Caco-2 (cell line): Measurements from ENCODE around the gene IGF1. TPM values are rescaled to one million over a fixed set of nuclear protein-coding genes. Genes with fewer than 3 reads are reported as not detected.

Source experiments
- BruUV-seq: library from RNA; stranded (reverse); fragments of 400-500 nt; replicated peaks from 2 replicates; lab custom pipeline; 2021; lab: Mats Ljungman, UMichigan
- CTCF ChIA-PET: fragments of 300-600 bp; sonication (Branson Sonifier 250); formaldehyde crosslinking; loops from one replicate; lab custom pipeline; 2022; ENCODE audit warnings: antibody characterized with exemption; lab: Charles Lee
- POLR2A ChIA-PET: fragments of 300-600 bp; sonication (Branson Sonifier 250); formaldehyde crosslinking; loops from one replicate; lab custom pipeline; 2022; ENCODE audit warnings: antibody characterized with exemption; lab: Charles Lee
- DNase-seq, 2 experiments: peaks; one replicate each; pipeline versions ENCODE4 v3.0.0 to v3.0.0-alpha.2; 2020 to 2022
- H3K27me3 ChIP-seq: replicated peaks from 2 replicates; pipeline ENCODE4 v1.6.0; 2011; ENCODE audit warnings: low read length; ENCODE audit not compliant: control insufficient read depth, insufficient read depth
- H3K36me3 ChIP-seq: 2 replicates; pipeline ENCODE4 v1.5.1; 2011; ENCODE audit warnings: low read length; ENCODE audit not compliant: control insufficient read depth, insufficient read depth
- H3K4me1 ChIP-seq: fragments of 250-450 bp; sonication (Bioruptor Pico); 2 replicates; pipeline ENCODE4 v1.5.1; 2020; ENCODE audit warnings: mild to moderate bottlenecking
- H3K4me3 ChIP-seq: 2 replicates; pipeline ENCODE4 v1.5.1; 2011; ENCODE audit warnings: low read depth, mild to moderate bottlenecking, control low read depth, low read length
- H3K9me3 ChIP-seq: fragments of 250-450 bp; sonication (Bioruptor Pico); 2 replicates; pipeline ENCODE4 v1.5.1; 2020; ENCODE audit warnings: mild to moderate bottlenecking, moderate library complexity
- H3K27ac Mint-ChIP-seq: one replicate; pipeline ENCODE4 v1.8.0; 2022; ENCODE audit warnings: mixed read lengths; ENCODE audit not compliant: unreplicated experiment
- H3K27me3 Mint-ChIP-seq: one replicate; pipeline ENCODE4 v1.8.0; 2022; ENCODE audit warnings: mixed read lengths; ENCODE audit not compliant: insufficient read depth, unreplicated experiment
- H3K36me3 Mint-ChIP-seq: one replicate; pipeline ENCODE4 v1.8.0; 2022; ENCODE audit warnings: mild to moderate bottlenecking, mixed read lengths; ENCODE audit not compliant: insufficient read depth, unreplicated experiment
- H3K4me1 Mint-ChIP-seq: one replicate; pipeline ENCODE4 v1.8.0; 2022; ENCODE audit warnings: low read depth, mixed read lengths; ENCODE audit not compliant: unreplicated experiment
- H3K4me3 Mint-ChIP-seq: one replicate; pipeline ENCODE4 v1.8.0; 2022; ENCODE audit warnings: mild to moderate bottlenecking, moderate library complexity, mixed read lengths; ENCODE audit not compliant: unreplicated experiment
- H3K9me3 Mint-ChIP-seq: one replicate; pipeline ENCODE4 v1.8.0; 2022; ENCODE audit warnings: mixed read lengths; ENCODE audit not compliant: unreplicated experiment
- intact Hi-C: fragments of 100-400 bp; cut with micrococcal nuclease; formaldehyde crosslinking; loops from one replicate; pipeline ENCODE4 v1.10.0; 2022; ENCODE audit not compliant: unreplicated experiment
- total RNA-seq: library from RNA; stranded (reverse); gene quantifications from 2 replicates; pipeline ENCODE4 v1.2.3, GENCODE V29; 2022
- TF ChIP-seq, protein P1 (sequence below), 2 experiments: fragments of 200-600 bp in 1 of 2; IDR thresholded peaks; 1 replicate in 1 of 2; 2 replicates in 1 of 2; pipeline versions ENCODE4 v1.5.1 to v1.8.0; 2011 to 2022; ENCODE audit warnings: antibody characterized with exemption in 1 of 2, control low read depth in 1 of 2, inconsistent platforms in 1 of 2, low read depth in 1 of 2, low read length in 1 of 2, mild to moderate bottlenecking in 1 of 2, moderate library complexity in 1 of 2; ENCODE audit not compliant: insufficient read depth in 1 of 2, severe bottlenecking in 1 of 2, unreplicated experiment in 1 of 2

The IGF1 gene
- total RNA-seq, 1 experiment from 2014 or later = 2.3 TPM

- BruUV-seq = no TSS peak
- Mint-ChIP-seq H3K36me3 (no peaks in the 10 kb centered on the region), H3K27ac (no peak overlapping the region), H3K27me3 (peaks cover 9% of the 10 kb centered on the region), H3K9me3 (peaks cover 20% of the 10 kb centered on the region), H3K4me1 (no peaks in the 10 kb centered on the region), H3K4me3 (no peak overlapping the region)
- Histone ChIP-seq H3K4me3 (no peak overlapping the region), H3K36me3 (no peaks in the 10 kb centered on the region), H3K9me3 (peaks cover 7% of the 10 kb centered on the region; the same call in 1 of the 2 replicates), H3K4me1 (no peaks in the 10 kb centered on the region), H3K27me3 (no peaks in the 10 kb centered on the region)
- DNase-seq = no peak
- TF ChIP-seq, protein P1, sequence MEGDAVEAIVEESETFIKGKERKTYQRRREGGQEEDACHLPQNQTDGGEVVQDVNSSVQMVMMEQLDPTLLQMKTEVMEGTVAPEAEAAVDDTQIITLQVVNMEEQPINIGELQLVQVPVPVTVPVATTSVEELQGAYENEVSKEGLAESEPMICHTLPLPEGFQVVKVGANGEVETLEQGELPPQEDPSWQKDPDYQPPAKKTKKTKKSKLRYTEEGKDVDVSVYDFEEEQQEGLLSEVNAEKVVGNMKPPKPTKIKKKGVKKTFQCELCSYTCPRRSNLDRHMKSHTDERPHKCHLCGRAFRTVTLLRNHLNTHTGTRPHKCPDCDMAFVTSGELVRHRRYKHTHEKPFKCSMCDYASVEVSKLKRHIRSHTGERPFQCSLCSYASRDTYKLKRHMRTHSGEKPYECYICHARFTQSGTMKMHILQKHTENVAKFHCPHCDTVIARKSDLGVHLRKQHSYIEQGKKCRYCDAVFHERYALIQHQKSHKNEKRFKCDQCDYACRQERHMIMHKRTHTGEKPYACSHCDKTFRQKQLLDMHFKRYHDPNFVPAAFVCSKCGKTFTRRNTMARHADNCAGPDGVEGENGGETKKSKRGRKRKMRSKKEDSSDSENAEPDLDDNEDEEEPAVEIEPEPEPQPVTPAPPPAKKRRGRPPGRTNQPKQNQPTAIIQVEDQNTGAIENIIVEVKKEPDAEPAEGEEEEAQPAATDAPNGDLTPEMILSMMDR (IDR thresholded peaks at IDR 0.05; ENCODE audit: insufficient read depth in 1 of 2, low read depth in 1 of 2, low read length in 1 of 2, severe bottlenecking in 1 of 2, unreplicated experiment in 1 of 2) = no peak
- POLR2A ChIA-PET = no interaction called here
- CTCF ChIA-PET = interaction anchor here (0.5 kb wide), 1 partner anchor 227 kb away, joined by 3 read pairs; no protein-coding TSS in a partner anchor
- intact Hi-C loops = no loop called here
These were observed 23.9 kb upstream of the IGF1 start for GRCh38 chr12:102504280-102504679.

DNA sequence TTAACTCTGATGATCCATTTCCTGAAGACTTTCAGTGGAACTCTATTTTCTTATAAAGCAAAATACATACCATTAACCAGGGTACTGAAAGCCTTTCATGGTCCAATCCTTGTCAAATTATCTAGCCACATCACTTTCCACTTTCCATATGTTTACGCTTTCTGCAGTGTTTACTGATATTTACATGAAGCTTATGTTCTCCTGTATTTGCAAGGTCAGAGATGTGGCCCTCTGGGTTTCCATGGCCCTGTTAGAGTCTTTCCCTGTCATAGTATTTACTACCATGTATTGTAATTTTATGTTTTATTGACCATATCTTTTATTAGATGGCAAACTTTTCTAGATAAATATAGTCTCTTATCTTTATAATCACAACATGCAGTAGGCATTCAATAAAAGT is 23.5 kb upstream of the IGF1 start:
- BruUV-seq = no TSS peak
- peaks cover 20% of the 10 kb centered on the region for H3K9me3 Mint-ChIP-seq
- Histone ChIP-seq H3K9me3 (peaks cover 7% of the 10 kb centered on the region; the same call in 1 of the 2 replicates), H3K36me3 (no peaks in the 10 kb centered on the region), H3K4me3 (no peak overlapping the region), H3K27me3 (no peaks in the 10 kb centered on the region), H3K4me1 (no peaks in the 10 kb centered on the region)
- H3K36me3 Mint-ChIP-seq = no peaks in the 10 kb centered on the region
- peaks cover 9% of the 10 kb centered on the region for H3K27me3 Mint-ChIP-seq
- H3K4me3 Mint-ChIP-seq = no peak overlapping the region
- intact Hi-C loops = no loop called here
- no peak overlapping the region for H3K27ac Mint-ChIP-seq
- CTCF ChIA-PET = interaction anchor here (0.5 kb wide), 1 partner anchor 227 kb away, joined by 3 read pairs; no protein-coding TSS in a partner anchor
- H3K4me1 Mint-ChIP-seq = no peaks in the 10 kb centered on the region
- DNase-seq = no peak
- TF ChIP-seq, protein P1 (IDR thresholded peaks at IDR 0.05; ENCODE audit: insufficient read depth in 1 of 2, low read depth in 1 of 2, low read length in 1 of 2, severe bottlenecking in 1 of 2, unreplicated experiment in 1 of 2) = no peak
- POLR2A ChIA-PET = no interaction called here

DNA sequence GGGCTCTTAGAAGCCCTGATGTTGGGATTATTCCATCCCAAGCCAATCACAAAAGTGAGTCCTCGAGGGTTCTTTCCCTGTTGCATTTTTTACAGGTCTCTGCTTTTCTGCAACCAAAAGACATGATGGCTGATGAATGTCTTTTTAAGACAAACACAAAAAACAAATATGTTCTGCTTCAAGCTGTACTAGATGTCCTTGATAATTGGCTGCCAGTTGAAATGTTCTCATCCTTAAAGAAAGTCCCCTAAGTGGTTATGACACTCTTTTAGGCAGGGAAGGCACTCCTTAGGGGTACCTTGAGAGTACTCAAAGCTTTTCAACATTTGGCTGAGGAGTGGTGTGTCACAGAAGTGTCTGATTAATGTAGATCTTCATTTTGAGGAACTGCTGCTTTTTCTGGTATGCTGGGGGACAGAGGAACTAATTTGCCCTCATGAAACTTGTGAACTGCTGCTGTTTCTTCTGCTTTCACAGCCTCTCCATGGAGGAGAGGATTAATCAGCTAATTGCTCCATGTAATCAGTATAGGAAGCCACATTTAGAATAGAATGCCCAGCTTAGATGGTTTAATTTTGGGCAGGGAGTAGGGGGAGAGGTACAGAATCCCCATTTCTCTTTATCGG is 22.8 kb upstream of the IGF1 start:
- H3K27ac Mint-ChIP-seq = no peak overlapping the region
- Histone ChIP-seq H3K36me3 (no peaks in the 10 kb centered on the region), H3K27me3 (no peaks in the 10 kb centered on the region), H3K9me3 (peaks cover 7% of the 10 kb centered on the region; the same call in 1 of the 2 replicates), H3K4me1 (no peaks in the 10 kb centered on the region), H3K4me3 (no peak overlapping the region)
- no TSS peak for BruUV-seq
- TF ChIP-seq, protein P1 (IDR thresholded peaks at IDR 0.05; ENCODE audit: insufficient read depth in 1 of 2, low read depth in 1 of 2, low read length in 1 of 2, severe bottlenecking in 1 of 2, unreplicated experiment in 1 of 2) = no peak
- CTCF ChIA-PET = no interaction called here
- H3K27me3 Mint-ChIP-seq = peaks cover 9% of the 10 kb centered on the region
- no peaks in the 10 kb centered on the region for H3K4me1 Mint-ChIP-seq
- POLR2A ChIA-PET = no interaction called here
- DNase-seq = no peak
- H3K4me3 Mint-ChIP-seq = no peak overlapping the region
- intact Hi-C loops = no loop called here
- H3K9me3 Mint-ChIP-seq = peaks cover 20% of the 10 kb centered on the region
- no peaks in the 10 kb centered on the region for H3K36me3 Mint-ChIP-seq
